Measurements from ENCODE around the gene L3HYPDH. TPM values are rescaled to one million over a fixed set of nuclear protein-coding genes. Genes with fewer than 3 reads are reported as not detected.

The L3HYPDH gene
- 10 to 100 TPM in 11 of 12 donors, not detected in 1; 17.0 to 39.1 (median 26.3) TPM for polyA plus RNA-seq (ENCODE audit: insufficient read length in 12 of 12)
- long read RNA-seq, donor 1, partial matches to known transcripts, result 15 of 19 reads
- long read RNA-seq, donor 1, other reads (novel, unspliced or antisense), result 0 of 19 reads
- long read RNA-seq, donor 2, partial matches to known transcripts, result 0 of 4 reads
- long read RNA-seq, donor 2, other reads (novel, unspliced or antisense), result 0 of 4 reads
- long read RNA-seq, donor 3, partial matches to known transcripts, result 0 of 1 reads
- long read RNA-seq, donor 3, other reads (novel, unspliced or antisense), result 0 of 1 reads
- long read RNA-seq, donor 4, partial matches to known transcripts, result 0 of 3 reads
- long read RNA-seq, donor 4, other reads (novel, unspliced or antisense), result 0 of 3 reads
- long read RNA-seq, donor 5, transcript L3HYPDH-201 (5 exons, 1,527 nt), result major isoform, 8 of 10 reads
- long read RNA-seq, donor 5, partial matches to known transcripts, result 0 of 10 reads
- long read RNA-seq, donor 5, other reads (novel, unspliced or antisense), result 0 of 10 reads
- long read RNA-seq, donor 6, partial matches to known transcripts, result 0 of 2 reads
- long read RNA-seq, donor 6, other reads (novel, unspliced or antisense), result 0 of 2 reads
- long read RNA-seq, donor 7, partial matches to known transcripts, result 0 of 4 reads
- long read RNA-seq, donor 7, other reads (novel, unspliced or antisense), result 0 of 4 reads
- long read RNA-seq, donor 8, transcript L3HYPDH-201 (5 exons, 1,527 nt), result major isoform, 7 of 9 reads
- long read RNA-seq, donor 8, partial matches to known transcripts, result 0 of 9 reads
- long read RNA-seq, donor 8, other reads (novel, unspliced or antisense), result 0 of 9 reads
- long read RNA-seq, donor 9, partial matches to known transcripts, result 0 of 5 reads
- long read RNA-seq, donor 9, other reads (novel, unspliced or antisense), result 0 of 5 reads
- long read RNA-seq, donor 10, partial matches to known transcripts, result 0 of 4 reads
- long read RNA-seq, donor 10, other reads (novel, unspliced or antisense), result 0 of 4 reads
- long read RNA-seq, donor 11, transcript L3HYPDH-201 (5 exons, 1,527 nt), result major isoform, 5 of 5 reads
- long read RNA-seq, donor 11, partial matches to known transcripts, result 0 of 5 reads
- long read RNA-seq, donor 11, other reads (novel, unspliced or antisense), result 0 of 5 reads

GRCh38 chr14:59483819-59484638, at the start of gene L3HYPDH, which contains the start of gene JKAMP:
TSS of gene L3HYPDH (minus strand) at chr14:59484408. CDS start at chr14:59484316, 92 bp downstream.
TSS of gene JKAMP (plus strand) at chr14:59484517. CDS start at chr14:59484590, 73 bp downstream.
- DNase-seq, result peak; percentile 97

DNA sequence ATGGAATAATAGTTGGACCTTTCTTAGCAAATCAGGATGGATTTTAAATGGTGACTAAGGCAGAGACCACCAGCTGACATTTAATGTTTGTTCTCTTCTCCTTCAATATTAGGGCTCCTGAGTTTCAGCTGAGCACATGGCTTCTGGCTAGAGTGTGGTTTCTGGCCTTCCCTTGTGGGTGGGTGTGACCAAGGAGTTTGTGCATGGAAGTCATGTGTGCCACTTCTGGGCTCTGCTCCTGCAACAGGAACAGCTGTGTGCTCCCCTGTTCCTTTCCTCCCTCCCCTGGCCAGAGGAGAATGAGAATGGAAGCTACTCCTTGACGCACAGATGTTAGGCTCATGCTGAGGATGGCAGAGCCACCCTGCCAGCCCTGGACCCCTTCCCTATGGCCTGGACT, 48.2 kb upstream of the L3HYPDH start:
- DNase-seq, result no peak

DNA sequence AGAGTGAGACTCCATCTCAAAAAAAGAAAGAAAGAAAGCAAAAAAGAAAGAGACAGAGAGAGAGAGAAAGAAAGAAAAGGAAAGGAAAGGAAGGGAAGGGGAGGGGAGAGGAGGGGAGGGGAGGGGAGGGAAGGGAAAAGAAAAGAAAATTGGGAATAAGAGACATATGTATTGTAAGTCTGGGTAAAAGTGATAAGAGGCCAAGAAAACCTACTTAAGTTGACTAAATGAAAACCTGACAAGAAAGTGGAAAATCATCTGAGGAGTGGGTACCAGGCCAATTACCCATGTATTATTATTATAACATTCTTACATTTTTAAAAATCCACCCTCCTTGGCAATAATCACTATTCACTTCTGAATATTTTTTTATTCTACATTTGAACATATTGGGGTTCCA, 46.1 kb upstream of the L3HYPDH start:
- no peak for DNase-seq

GRCh38 chr14:59529189-59529588, 45.0 kb upstream of the L3HYPDH start:
- no peak for DNase-seq

- no peak for DNase-seq
Observed at GRCh38 chr14:59520224-59520623, 36.0 kb upstream of the L3HYPDH start.

DNA sequence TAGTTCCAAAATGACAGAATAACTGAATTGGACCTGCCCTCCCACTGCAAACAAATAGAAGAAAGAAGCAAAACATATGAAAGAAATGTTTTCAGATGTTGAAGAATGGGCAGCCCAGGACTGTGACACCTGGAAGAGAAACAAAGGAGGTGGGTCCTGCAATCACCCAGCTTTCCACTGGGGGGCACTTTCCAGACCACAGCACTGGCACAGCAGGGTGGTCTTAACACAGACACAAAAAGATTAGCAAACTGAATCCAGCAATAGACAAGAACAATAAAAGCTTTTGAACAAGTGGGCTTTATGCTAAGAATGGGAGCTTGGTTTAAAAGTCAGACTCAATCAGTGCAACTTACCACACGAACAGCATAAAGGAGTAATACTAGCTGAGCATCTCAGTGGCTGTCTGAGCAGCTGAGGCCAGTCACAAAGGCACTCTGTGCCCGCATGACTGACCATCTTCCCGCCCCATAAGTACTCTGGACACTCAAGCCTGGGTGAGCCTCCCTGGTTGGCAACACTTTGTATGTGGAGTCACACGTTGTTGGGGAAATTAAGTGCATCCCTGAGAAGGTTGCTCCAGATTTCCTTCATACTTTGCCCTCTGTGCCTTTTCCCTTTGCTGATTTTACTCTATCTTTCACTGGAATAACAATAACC, 27.8 kb upstream of the L3HYPDH start:
- DNase-seq, result no peak

DNA sequence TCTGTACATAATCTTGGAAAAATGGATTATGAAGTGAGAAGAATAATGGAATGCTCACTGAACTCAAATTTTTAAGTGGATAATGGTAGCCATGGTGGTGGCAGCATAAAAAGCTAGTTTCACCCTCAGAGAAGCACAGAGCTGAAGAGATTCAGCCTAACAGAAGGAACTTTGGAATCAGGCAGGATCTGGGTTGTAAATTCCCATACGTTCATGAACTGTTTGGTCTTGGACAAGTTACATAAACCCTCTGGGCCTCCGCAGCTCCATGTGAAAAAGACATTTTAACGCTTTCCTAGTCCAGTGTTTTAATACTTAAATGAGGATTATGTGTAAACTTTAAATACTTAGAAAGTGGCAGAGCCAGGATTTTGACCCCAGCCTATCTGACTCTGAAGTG, 26.8 kb upstream of the L3HYPDH start:
- no peak for DNase-seq

- DNase-seq, result no peak
Observed at GRCh38 chr14:59510001-59510400, 25.8 kb upstream of the L3HYPDH start.

GRCh38 chr14:59509101-59509500, 24.9 kb upstream of the L3HYPDH start:
- no peak for DNase-seq

DNA sequence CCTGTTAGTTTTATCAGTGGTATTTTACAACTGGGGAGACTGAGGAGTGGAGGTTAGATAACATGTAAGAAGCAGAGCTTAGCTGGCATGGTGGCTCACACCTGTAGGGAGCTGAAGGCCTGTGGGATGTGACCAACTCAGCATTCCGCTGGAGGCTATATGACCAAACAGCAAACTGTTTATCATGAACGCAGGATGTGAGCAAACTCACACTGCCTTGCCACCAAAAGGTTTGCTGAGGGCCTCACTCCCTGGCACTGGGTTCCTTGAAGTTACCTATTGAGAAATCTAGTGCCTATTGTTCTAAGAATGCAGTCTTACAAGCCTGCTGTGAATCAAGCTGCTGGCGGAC, 23.5 kb upstream of the L3HYPDH start:
- no peak for DNase-seq

GRCh38 chr14:59507063-59507751, 23.0 kb upstream of the L3HYPDH start:
- peak; percentile 26 for DNase-seq

GRCh38 chr14:59503256-59503655, 19.0 kb upstream of the L3HYPDH start:
- no peak for DNase-seq

- no peak for DNase-seq
Observed at GRCh38 chr14:59500732-59501131, 16.5 kb upstream of the L3HYPDH start.

- no peak for DNase-seq
Observed at GRCh38 chr14:59492384-59492783, 8.2 kb upstream of the L3HYPDH start.

- DNase-seq, result no peak
Observed at GRCh38 chr14:59490756-59491155, 6.5 kb upstream of the L3HYPDH start.

GRCh38 chr14:59484639-59485175, 499 bp upstream of the L3HYPDH start:
- DNase-seq, result no peak

DNA sequence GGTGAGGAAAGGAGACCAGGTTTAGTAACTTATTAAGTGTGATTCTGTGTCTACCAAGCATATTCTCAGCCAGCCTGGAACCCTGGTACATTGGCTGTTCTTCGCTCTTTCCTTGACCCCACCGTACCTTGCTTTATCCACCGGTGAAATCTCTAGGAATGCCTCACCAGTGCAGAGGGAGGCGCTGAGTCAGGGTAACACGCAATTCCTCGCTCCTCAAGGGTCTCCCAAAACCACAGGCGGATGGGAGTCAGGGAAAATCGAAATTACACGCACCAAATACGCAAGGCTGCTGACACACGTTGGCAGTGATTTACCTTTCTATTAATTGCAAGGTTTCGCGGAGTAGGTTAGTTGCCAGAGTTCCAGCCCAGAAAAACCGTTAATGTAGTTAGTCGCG, 845 bp downstream of the L3HYPDH start:
- DNase-seq, result peak; percentile 37

- DNase-seq, result no peak
Observed at GRCh38 chr14:59482541-59483331, 1.5 kb downstream of the L3HYPDH start.
